ENCODE measurements around the gene APOBEC3F. TPM values are rescaled to one million over a fixed set of nuclear protein-coding genes. Genes with fewer than 3 reads are reported as not detected.

The APOBEC3F gene
- total RNA-seq, 1 experiment from 2014 or later, result 22.2 TPM

DNA sequence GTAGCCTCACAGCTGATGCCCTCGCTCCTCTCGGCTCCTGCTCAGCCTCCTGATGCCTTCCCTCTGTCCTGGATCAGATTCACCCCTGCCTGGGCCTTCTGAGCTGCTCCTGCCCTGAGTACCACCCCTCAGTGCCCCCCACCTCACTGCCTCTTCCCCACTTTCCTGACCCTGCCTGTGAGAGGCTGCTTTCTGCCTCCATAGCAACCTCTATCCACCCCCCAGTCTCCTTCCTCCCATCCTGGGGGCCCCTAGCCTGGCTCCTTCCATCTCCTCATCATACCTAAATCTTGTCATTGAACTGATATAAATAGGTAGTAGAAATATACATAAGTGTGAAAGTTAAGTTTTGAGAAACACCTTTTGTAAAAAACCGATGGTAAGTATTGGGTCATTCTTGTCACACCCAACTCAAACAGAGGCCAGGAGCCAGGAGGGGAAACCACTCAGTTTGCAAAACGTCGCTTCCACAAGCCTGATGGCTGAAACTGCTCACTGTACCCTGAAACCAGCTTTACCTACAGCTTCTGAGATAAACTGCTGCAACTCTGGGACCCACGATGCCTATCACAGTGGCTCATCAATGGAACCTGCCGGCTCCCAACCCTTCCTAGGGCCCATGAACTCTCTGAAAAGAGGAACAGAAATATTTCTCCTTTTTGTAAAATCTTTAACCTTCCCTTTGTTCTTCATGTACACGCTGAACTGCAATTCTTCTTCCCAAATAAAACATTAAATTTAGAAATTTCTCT lies 51.6 kb downstream of the APOBEC3F start:
- no peak for DNase-seq
- no peaks in the 10 kb centered on the region for H3K9me3 Mint-ChIP-seq (ENCODE audit: low read depth, unreplicated experiment)
- H3K27ac Mint-ChIP-seq (ENCODE audit: unreplicated experiment), result no peak overlapping the region
- no peak overlapping the region for H3K4me3 Mint-ChIP-seq (ENCODE audit: low read depth, unreplicated experiment)
- intact Hi-C loops (cut with micrococcal nuclease; ENCODE audit: unreplicated experiment), result no loop called here
- CTCF ChIA-PET, result no interaction called here
- H3K27me3 Mint-ChIP-seq (ENCODE audit: unreplicated experiment), result peaks cover 20% of the 10 kb centered on the region
- no peaks in the 10 kb centered on the region for H3K4me1 Mint-ChIP-seq (ENCODE audit: low read depth, unreplicated experiment)
- no peaks in the 10 kb centered on the region for H3K36me3 Mint-ChIP-seq (ENCODE audit: insufficient read depth, unreplicated experiment)
- no TSS peak for BruUV-seq (replicated peaks)
- TF ChIP-seq, protein P1, sequence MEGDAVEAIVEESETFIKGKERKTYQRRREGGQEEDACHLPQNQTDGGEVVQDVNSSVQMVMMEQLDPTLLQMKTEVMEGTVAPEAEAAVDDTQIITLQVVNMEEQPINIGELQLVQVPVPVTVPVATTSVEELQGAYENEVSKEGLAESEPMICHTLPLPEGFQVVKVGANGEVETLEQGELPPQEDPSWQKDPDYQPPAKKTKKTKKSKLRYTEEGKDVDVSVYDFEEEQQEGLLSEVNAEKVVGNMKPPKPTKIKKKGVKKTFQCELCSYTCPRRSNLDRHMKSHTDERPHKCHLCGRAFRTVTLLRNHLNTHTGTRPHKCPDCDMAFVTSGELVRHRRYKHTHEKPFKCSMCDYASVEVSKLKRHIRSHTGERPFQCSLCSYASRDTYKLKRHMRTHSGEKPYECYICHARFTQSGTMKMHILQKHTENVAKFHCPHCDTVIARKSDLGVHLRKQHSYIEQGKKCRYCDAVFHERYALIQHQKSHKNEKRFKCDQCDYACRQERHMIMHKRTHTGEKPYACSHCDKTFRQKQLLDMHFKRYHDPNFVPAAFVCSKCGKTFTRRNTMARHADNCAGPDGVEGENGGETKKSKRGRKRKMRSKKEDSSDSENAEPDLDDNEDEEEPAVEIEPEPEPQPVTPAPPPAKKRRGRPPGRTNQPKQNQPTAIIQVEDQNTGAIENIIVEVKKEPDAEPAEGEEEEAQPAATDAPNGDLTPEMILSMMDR (IDR thresholded peaks at IDR 0.05; ENCODE audit: unreplicated experiment), result no peak

DNA sequence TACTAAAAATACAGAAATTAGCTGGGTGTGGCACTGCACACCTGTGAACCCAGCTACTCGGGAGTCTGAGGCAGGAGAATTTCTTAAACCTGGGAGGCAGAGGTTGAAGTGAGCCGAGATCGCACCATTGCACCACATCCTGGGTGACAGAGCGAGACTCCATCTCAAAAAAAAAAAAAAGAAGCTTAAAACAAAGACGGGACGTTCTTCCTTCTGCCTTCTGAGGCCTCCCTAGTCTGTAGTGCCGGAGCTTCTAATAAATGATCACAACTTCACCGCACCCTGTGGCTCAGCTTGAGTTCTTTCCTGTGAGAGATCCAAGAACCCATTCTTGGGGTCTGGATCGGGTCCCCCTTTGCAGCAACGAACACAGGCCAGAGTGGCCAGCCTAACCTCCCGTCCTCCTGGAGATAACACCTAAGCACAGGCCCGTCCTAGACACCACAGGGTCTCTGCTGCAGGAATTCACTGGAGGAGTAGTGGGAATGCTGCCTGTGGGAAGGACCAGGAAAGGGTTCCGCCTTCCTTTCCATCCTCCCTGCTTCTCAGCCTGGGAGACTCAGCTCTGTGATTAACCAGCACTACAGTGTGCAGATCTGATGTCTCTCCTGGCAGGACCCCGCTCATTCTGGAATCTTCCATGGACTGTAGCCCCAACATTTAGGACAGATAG lies 54.2 kb downstream of the APOBEC3F start:
- CTCF ChIA-PET, result no interaction called here
- no peak overlapping the region for H3K4me3 Mint-ChIP-seq (ENCODE audit: low read depth, unreplicated experiment)
- no peaks in the 10 kb centered on the region for H3K4me1 Mint-ChIP-seq (ENCODE audit: low read depth, unreplicated experiment)
- H3K36me3 Mint-ChIP-seq (ENCODE audit: insufficient read depth, unreplicated experiment), result no peaks in the 10 kb centered on the region
- no peak for DNase-seq
- TF ChIP-seq, protein P1 (IDR thresholded peaks at IDR 0.05; ENCODE audit: unreplicated experiment), result no peak
- intact Hi-C loops (cut with micrococcal nuclease; ENCODE audit: unreplicated experiment), result loop anchor here (2.0 kb wide), 1 partner anchor 40 kb away; no protein-coding TSS in a partner anchor
- H3K27ac Mint-ChIP-seq (ENCODE audit: unreplicated experiment), result no peak overlapping the region
- H3K27me3 Mint-ChIP-seq (ENCODE audit: unreplicated experiment), result peaks cover 20% of the 10 kb centered on the region
- no peaks in the 10 kb centered on the region for H3K9me3 Mint-ChIP-seq (ENCODE audit: low read depth, unreplicated experiment)
- no TSS peak for BruUV-seq (replicated peaks)

DNA sequence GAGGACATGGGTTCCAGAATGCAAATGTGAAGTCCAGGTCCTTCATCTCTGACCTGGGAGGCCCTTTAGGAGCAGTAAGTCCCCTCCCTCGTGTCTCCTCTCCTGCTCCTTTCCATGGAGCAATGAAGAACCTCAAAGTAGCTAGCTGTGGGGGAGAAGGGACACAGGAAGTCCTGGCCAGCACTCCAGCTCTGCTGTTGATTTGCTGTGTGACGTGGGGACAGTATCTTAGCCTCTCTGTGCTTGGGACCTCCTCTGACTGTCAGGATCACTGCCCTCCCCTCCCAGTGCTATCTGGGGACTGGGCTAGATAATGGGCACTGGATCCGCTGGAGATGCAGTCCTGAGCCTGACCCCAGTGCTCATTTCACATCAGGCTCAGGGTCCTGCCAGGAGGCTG lies 55.3 kb downstream of the APOBEC3F start:
- intact Hi-C loops (cut with micrococcal nuclease; ENCODE audit: unreplicated experiment), result loop anchor here (2.0 kb wide), 1 partner anchor 41 kb away; no protein-coding TSS in a partner anchor
- TF ChIP-seq, protein P1 (IDR thresholded peaks at IDR 0.05; ENCODE audit: unreplicated experiment), result no peak
- Mint-ChIP-seq H3K27me3 (ENCODE audit: unreplicated experiment) (peaks cover 20% of the 10 kb centered on the region), H3K27ac (ENCODE audit: unreplicated experiment) (no peak overlapping the region), H3K9me3 (ENCODE audit: low read depth, unreplicated experiment) (no peaks in the 10 kb centered on the region), H3K4me3 (ENCODE audit: low read depth, unreplicated experiment) (no peak overlapping the region), H3K36me3 (ENCODE audit: insufficient read depth, unreplicated experiment) (no peaks in the 10 kb centered on the region), H3K4me1 (ENCODE audit: low read depth, unreplicated experiment) (no peaks in the 10 kb centered on the region)
- no TSS peak for BruUV-seq (replicated peaks)
- DNase-seq, result no peak
- CTCF ChIA-PET, result no interaction called here

DNA sequence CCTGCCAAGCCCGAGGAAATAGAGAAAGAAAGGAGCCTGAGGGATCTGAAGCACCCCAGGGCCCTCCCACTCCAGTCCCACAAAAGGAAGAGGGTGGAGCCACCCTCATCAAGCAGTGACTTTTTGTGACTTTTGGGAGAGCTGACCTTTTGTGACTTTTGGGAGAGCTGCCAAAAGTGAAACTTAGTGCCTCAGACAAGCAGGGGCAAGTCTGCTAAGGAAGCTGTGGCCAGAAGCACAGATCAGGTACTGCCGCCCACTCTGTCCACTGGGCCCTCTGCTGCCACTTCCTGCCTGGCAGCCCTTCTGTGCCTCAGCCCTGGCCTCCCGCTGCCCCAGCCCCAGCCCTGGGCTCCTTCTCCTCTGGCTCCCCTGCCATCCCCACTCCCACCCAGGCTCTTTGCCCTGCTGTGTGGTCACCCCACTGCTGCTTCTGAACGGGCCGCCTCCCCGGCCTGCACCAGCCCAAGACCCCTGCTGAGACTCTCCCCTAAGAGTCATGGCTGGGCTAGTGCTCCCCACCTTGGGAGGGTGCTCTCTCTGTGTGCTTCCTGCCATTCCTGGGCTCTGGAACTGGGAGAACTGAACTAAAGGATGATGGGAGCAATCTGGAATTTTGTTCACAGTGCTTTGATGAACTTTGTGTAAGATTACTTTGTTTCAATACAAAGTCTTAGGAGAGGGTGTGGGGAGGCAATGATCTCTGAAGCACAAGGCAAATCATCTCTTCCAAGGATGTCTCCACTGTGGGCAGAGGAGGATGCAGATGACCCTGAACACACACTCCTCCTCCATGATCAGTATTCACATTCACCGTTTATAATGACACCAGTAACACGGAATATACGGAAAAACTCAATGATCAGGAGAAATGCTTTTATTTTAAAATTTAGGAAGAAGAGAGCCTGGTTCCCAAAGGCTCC lies 56.7 kb downstream of the APOBEC3F start, which contains the start of gene APOBEC3H:
APOBEC3H (plus strand) TSS at position 147 of the 923 bp plus-strand sequence. CDS start 3,035 bp downstream, outside the sequence.
- TF ChIP-seq, protein P1 (IDR thresholded peaks at IDR 0.05; ENCODE audit: unreplicated experiment), result no peak
- CTCF ChIA-PET, result no interaction called here
- Mint-ChIP-seq H3K4me3 (ENCODE audit: low read depth, unreplicated experiment) (no peak within 1 kb of the TSS), H3K27ac (ENCODE audit: unreplicated experiment) (no peak within 1 kb of the TSS), H3K4me1 (ENCODE audit: low read depth, unreplicated experiment) (no peaks in the 10 kb centered on the region), H3K36me3 (ENCODE audit: insufficient read depth, unreplicated experiment) (no peaks in the 10 kb centered on the region), H3K9me3 (ENCODE audit: low read depth, unreplicated experiment) (no peaks in the 10 kb centered on the region), H3K27me3 (ENCODE audit: unreplicated experiment) (peaks cover 9% of the 10 kb centered on the region)
- DNase-seq, result peak; percentile 21
- BruUV-seq (replicated peaks), result no TSS peak
- intact Hi-C loops (cut with micrococcal nuclease; ENCODE audit: unreplicated experiment), result no loop called here

Measured in Calu3 (cell line).